ENCODE data around the gene PLEKHG5. TPM values are rescaled to one million over a fixed set of nuclear protein-coding genes. Genes with fewer than 3 reads are reported as not detected.

PLEKHG5 gene
- polyA plus RNA-seq, 2 of the 4 experiments (the other 2 are of a cell fraction): 0.84 to 3.1 TPM

DNA sequence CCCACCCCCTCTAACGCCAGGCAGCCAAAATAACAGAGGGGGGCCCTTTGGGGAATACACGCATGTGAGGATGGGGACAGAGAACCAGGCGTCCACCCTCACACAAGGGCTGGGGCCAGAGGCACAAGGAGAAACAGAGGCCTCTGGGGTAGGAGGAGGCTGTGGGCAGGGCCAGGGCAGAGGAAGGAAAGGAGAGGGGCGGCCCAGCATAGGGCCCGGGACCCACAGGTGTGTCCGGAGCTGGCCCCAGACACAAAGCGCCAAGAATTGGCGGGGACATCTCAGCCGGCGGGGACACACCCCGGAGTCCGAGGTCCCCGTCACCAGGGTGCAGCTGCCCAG, 6.7 kb downstream of the PLEKHG5 start:
- TF ChIP-seq MAX (IDR thresholded peaks at IDR 0.05) (no peak), FOSB (CRISPR knock-in tag; IDR thresholded peaks at IDR 0.05) (no peak), E2F6 (IDR thresholded peaks at IDR 0.05; ENCODE audit: borderline replicate concordance, low read depth) (no peak), POLR2A (IDR thresholded peaks at IDR 0.05; ENCODE audit: low read length) (no peak), HOXA7 (CRISPR knock-in tag; IDR thresholded peaks at IDR 0.05) (no peak), HOXB13 (CRISPR knock-in tag; IDR thresholded peaks at IDR 0.05; ENCODE audit: low read depth) (no peak), MAZ (IDR thresholded peaks at IDR 0.05; ENCODE audit: borderline replicate concordance, low read depth, low read length) (no peak), MYC (IDR thresholded peaks at IDR 0.05; ENCODE audit: borderline replicate concordance, low read length) (no peak), EHF (CRISPR knock-in tag; IDR thresholded peaks at IDR 0.05) (no peak), ZFP36 (IDR thresholded peaks at IDR 0.05; ENCODE audit: borderline replicate concordance, partially characterized antibody) (no peak), CEBPB (IDR thresholded peaks at IDR 0.05) (no peak)
- Histone ChIP-seq H3K9me3 (no peaks in the 10 kb centered on the region), H3K4me1 (peaks cover 12% of the 10 kb centered on the region; the same call in 2 of the 3 replicates), H3K27ac (no peak overlapping the region), H3K4me3 (no peak overlapping the region), H3K4me2 (no peak overlapping the region)
- ATAC-seq (no peak), FAIRE-seq (no peak), DNase-seq (ENCODE audit: low read depth in 1 of 2, low spot score in 1 of 2) (no peak)
- ChIA-PET CTCF (interaction anchor here (1.1 to 4.2 kb wide), 5 partner anchors 13 to 163 kb away, joined by 3 to 14 read pairs (median 5); partner anchors contain the start of gene NOL9), POLR2A (no interaction called here)
- 83% methylated on average over 11 of the region's 13 CpGs for WGBS (ENCODE audit: missing lambda C conversion rate)

- 96% methylated on average over 6 of the region's 7 CpGs for WGBS (ENCODE audit: missing lambda C conversion rate)
- ATAC-seq: no peak
- no peak overlapping the region for H3K4me3 ChIP-seq
- ChIA-PET CTCF (interaction anchor here (0.5 to 1.5 kb wide), 7 partner anchors 12 to 301 kb away, joined by 3 to 6 read pairs (median 4); partner anchors contain the start of gene NOL9), POLR2A (no interaction called here)
- H3K4me2 ChIP-seq: no peak overlapping the region
- no peak overlapping the region for H3K27ac ChIP-seq
- H3K9me3 ChIP-seq: no peaks in the 10 kb centered on the region
- H3K4me1 ChIP-seq: 0 out of 3 replicates have a peak, but pooled peaks cover 4% of the 10 kb centered on the region
- no peak for DNase-seq (ENCODE audit: low read depth in 1 of 2, low spot score in 1 of 2)
- TF ChIP-seq PHF8 (IDR thresholded peaks at IDR 0.05; ENCODE audit: borderline replicate concordance, low read depth) (no peak), HEYL (CRISPR knock-in tag; IDR thresholded peaks at IDR 0.05) (no peak), POLR2AphosphoS2 (conservative IDR thresholded peaks at IDR 0.05; ENCODE audit: low read length) (no peak), ESRRA (IDR thresholded peaks at IDR 0.05; ENCODE audit: borderline replicate concordance, low read length) (no peak), HMGXB4 (CRISPR knock-in tag; IDR thresholded peaks at IDR 0.05; ENCODE audit: borderline replicate concordance) (no peak), FOSB (CRISPR knock-in tag; IDR thresholded peaks at IDR 0.05) (no peak), FOXS1 (CRISPR knock-in tag; IDR thresholded peaks at IDR 0.05) (no peak), HES2 (IDR thresholded peaks at IDR 0.05) (no peak), JUN (IDR thresholded peaks at IDR 0.05) (no peak), ELK1 (IDR thresholded peaks at IDR 0.05; ENCODE audit: low read depth, low read length) (no peak)
- no peak for FAIRE-seq
Measured at GRCh38 chr1:6483761-6484117, 7.7 kb downstream of the PLEKHG5 start.
